IMR-90 (cell line): ENCODE measurements around the gene SCARB1. TPM values are rescaled to one million over a fixed set of nuclear protein-coding genes. Genes with fewer than 3 reads are reported as not detected.

Experiments used
- ATAC-seq: fragments of 200-7000 bp; cut with Tn5 transposase; 2 replicates; pipeline ENCODE4 v1.9.1; 2020; ENCODE audit warnings: low read depth, mild to moderate bottlenecking, moderate library complexity
- BruUV-seq: library from RNA; stranded (reverse); fragments of 400-500 nt; replicated peaks from 2 replicates; lab custom pipeline; 2021; lab: Mats Ljungman, UMichigan
- CTCF ChIA-PET: fragments of 300-600 bp; formaldehyde crosslinking; extraction: SDS; loops from one replicate; lab custom pipeline; 2021; ENCODE audit warnings: antibody characterized with exemption; lab: Yijun Ruan, JAX
- POLR2A ChIA-PET: fragments of 300-600 bp; sonication (Branson Sonifier 250); formaldehyde crosslinking; loops from one replicate; lab custom pipeline; 2022; ENCODE audit warnings: antibody characterized with exemption; ENCODE audit not compliant: unreplicated experiment; lab: Charles Lee
- DNase-seq: peaks from one replicate; pipeline ENCODE4 v3.0.0; 2013
- H2AFZ ChIP-seq: replicated peaks from 2 replicates; pipeline ENCODE3; 2013; ENCODE audit warnings: low read length, mild to moderate bottlenecking; ENCODE audit not compliant: poor library complexity
- H2AK5ac ChIP-seq: 2 replicates; pipeline ENCODE4 v1.6.1; 2013; ENCODE audit warnings: low read depth, low read length, inconsistent platforms
- H2AK9ac ChIP-seq: replicated peaks from 2 replicates; pipeline ENCODE3; 2013; ENCODE audit warnings: mild to moderate bottlenecking, low read depth, low read length, moderate library complexity; ENCODE audit not compliant: poor library complexity
- H2BK120ac ChIP-seq: 2 replicates; pipeline ENCODE4 v1.6.1; 2013; ENCODE audit warnings: low read depth, low read length, inconsistent platforms
- H2BK15ac ChIP-seq: 3 replicates; pipeline ENCODE4 v1.6.1; 2013; ENCODE audit warnings: low read depth, low read length, inconsistent platforms
- H2BK20ac ChIP-seq: 2 replicates; pipeline ENCODE4 v1.6.1; 2013; ENCODE audit warnings: low read depth, mild to moderate bottlenecking, inconsistent platforms, low read length, moderate library complexity
- H2BK5ac ChIP-seq: 2 replicates; pipeline ENCODE4 v1.6.1; 2013; ENCODE audit warnings: mild to moderate bottlenecking, low read depth, low read length, inconsistent platforms; ENCODE audit not compliant: poor library complexity, severe bottlenecking
- H3K14ac ChIP-seq: replicated peaks from 2 replicates; pipeline ENCODE4 v1.6.1; 2013; ENCODE audit warnings: low read depth, low read length, inconsistent platforms
- H3K18ac ChIP-seq: 2 replicates; pipeline ENCODE4 v1.6.1; 2013; ENCODE audit warnings: low read depth, low read length, control low read depth
- H3K23ac ChIP-seq: 2 replicates; pipeline ENCODE4 v1.6.1; 2013; ENCODE audit warnings: low read depth, low read length, inconsistent platforms
- H3K27ac ChIP-seq: 2 replicates; pipeline ENCODE4 v1.5.1; 2013; ENCODE audit warnings: mild to moderate bottlenecking, control low read depth, low read length; ENCODE audit not compliant: insufficient read depth
- H3K27me3 ChIP-seq: 2 replicates; pipeline ENCODE4 v1.6.1; 2013; ENCODE audit warnings: low read length; ENCODE audit not compliant: control insufficient read depth, insufficient read depth
- H3K36me3 ChIP-seq: 2 replicates; pipeline ENCODE4 v1.6.1; 2013; ENCODE audit warnings: low read length, mixed read lengths; ENCODE audit not compliant: control insufficient read depth, insufficient read depth
- H3K4ac ChIP-seq: 2 replicates; pipeline ENCODE4 v1.6.1; 2013; ENCODE audit warnings: low read depth, low read length, inconsistent platforms
- H3K4me1 ChIP-seq: 2 replicates; pipeline ENCODE4 v1.6.1; 2013; ENCODE audit warnings: low read length, mixed read lengths; ENCODE audit not compliant: control insufficient read depth, insufficient read depth
- H3K4me2 ChIP-seq: 2 replicates; pipeline ENCODE4 v1.6.1; 2013; ENCODE audit warnings: low read depth, mild to moderate bottlenecking, control low read depth, low read length, moderate library complexity
- H3K4me3 ChIP-seq: 2 replicates; pipeline ENCODE4 v1.5.1; 2013; ENCODE audit warnings: low read depth, mild to moderate bottlenecking, control low read depth, low read length, moderate library complexity; ENCODE audit not compliant: insufficient read depth
- H3K56ac ChIP-seq: 2 replicates; pipeline ENCODE4 v1.6.1; 2013; ENCODE audit warnings: low read length, inconsistent platforms; ENCODE audit not compliant: insufficient read depth; ENCODE audit errors: extremely low read depth
- H3K79me1 ChIP-seq, 2 experiments: 2 replicates each; pipeline ENCODE4 v1.6.1; 2013; ENCODE audit warnings: low read length in 2 of 2, inconsistent platforms in 1 of 2, low read depth in 1 of 2
- H3K9ac ChIP-seq: 2 replicates; pipeline ENCODE4 v1.6.1; 2013; ENCODE audit warnings: low read depth, low read length, control low read depth
- H3K9me1 ChIP-seq: 2 replicates; pipeline ENCODE4 v1.6.1; 2013; ENCODE audit warnings: low read length, inconsistent platforms; ENCODE audit not compliant: insufficient read depth
- H3K9me3 ChIP-seq: 2 replicates; pipeline ENCODE4 v1.6.1; 2013; ENCODE audit warnings: low read length; ENCODE audit not compliant: control insufficient read depth, insufficient read depth
- H4K20me1 ChIP-seq: 2 replicates; pipeline ENCODE4 v1.6.1; 2013; ENCODE audit warnings: low read length, inconsistent platforms; ENCODE audit not compliant: insufficient read depth
- H4K5ac ChIP-seq: 2 replicates; pipeline ENCODE4 v1.6.1; 2013; ENCODE audit warnings: mild to moderate bottlenecking, low read depth, low read length, control low read depth
- H4K8ac ChIP-seq, 2 experiments: 2 replicates each; pipeline ENCODE4 v1.6.1; 2013; ENCODE audit warnings: low read depth in 2 of 2, low read length in 2 of 2, control low read depth in 1 of 2, inconsistent platforms in 1 of 2
- H4K91ac ChIP-seq: 2 replicates; pipeline ENCODE4 v1.6.1; 2013; ENCODE audit warnings: low read depth, low read length, inconsistent platforms; ENCODE audit not compliant: insufficient read depth
- BHLHE40 ChIP-seq: fragments of 150-350 bp; IDR thresholded peaks from 2 replicates; pipeline ENCODE4 v1.6.1; 2016; ENCODE audit warnings: mild to moderate bottlenecking, low read depth, low read length
- CHD1 ChIP-seq: IDR thresholded peaks from 2 replicates; pipeline ENCODE4 v1.6.1; 2012; ENCODE audit warnings: low read depth, low read length, improper control_type of control experiment
- FOS ChIP-seq: fragments of 150-350 bp; IDR thresholded peaks from 2 replicates; pipeline ENCODE4 v1.6.1; 2016; ENCODE audit warnings: low read depth, low read length
- MAFK ChIP-seq: IDR thresholded peaks from 2 replicates; pipeline ENCODE4 v1.6.1; 2012; ENCODE audit warnings: low read depth, low read length, improper control_type of control experiment
- MXI1 ChIP-seq: IDR thresholded peaks from 2 replicates; pipeline ENCODE4 v1.6.1; 2012; ENCODE audit warnings: low read depth, mild to moderate bottlenecking, low read length, moderate library complexity, borderline replicate concordance
- NFE2L2 ChIP-seq: fragments of 150-350 bp; IDR thresholded peaks from 2 replicates; pipeline ENCODE4 v1.6.1; 2016; ENCODE audit warnings: low read depth, mild to moderate bottlenecking, low read length
- POLR2A ChIP-seq: IDR thresholded peaks from 2 replicates; pipeline ENCODE4 v1.6.1; 2012; ENCODE audit warnings: mild to moderate bottlenecking, low read depth, low read length
- RAD21 ChIP-seq: IDR thresholded peaks from 2 replicates; pipeline ENCODE4 v1.6.1; 2012; ENCODE audit warnings: low read length, improper control_type of control experiment
- RCOR1 ChIP-seq: IDR thresholded peaks from 2 replicates; pipeline ENCODE4 v1.6.1; 2012; ENCODE audit warnings: mild to moderate bottlenecking, low read length, improper control_type of control experiment; ENCODE audit not compliant: insufficient replicate concordance
- RFX5 ChIP-seq: IDR thresholded peaks from 2 replicates; pipeline ENCODE4 v1.8.0; 2012; ENCODE audit warnings: low read depth, mild to moderate bottlenecking, low read length, moderate library complexity
- SMC3 ChIP-seq: fragments of 150-350 bp; IDR thresholded peaks from 2 replicates; pipeline ENCODE4 v1.6.1; 2016; ENCODE audit warnings: low read depth, mild to moderate bottlenecking, antibody characterized with exemption, low read length, moderate library complexity
- WGBS, 2 experiments: methylation state at CpG; one replicate each; pipeline versions ENCODE4 v1.1.5 to v1.1.7; 2013; ENCODE audit warnings: missing lambda C conversion rate in 2 of 2; ENCODE audit not compliant: insufficient read length in 1 of 2; ENCODE audit errors: extremely low coverage in 2 of 2; 5-methylcytosine and 5-hydroxymethylcytosine counted together
- dilution Hi-C: fragments of 300-500 bp; cut with HindIII; formaldehyde crosslinking; loops from one replicate; pipeline ENCODE4 v1.14.3; 2018; ENCODE audit warnings: low sequenced_read_pairs; ENCODE audit not compliant: unreplicated experiment
- in situ Hi-C: fragments of 300-500 bp; cut with MboI; formaldehyde crosslinking; loops from 3 replicates; pipeline ENCODE4 v1.14.3; 2019; ENCODE audit warnings: low sequenced_read_pairs, inconsistent platforms, mixed read lengths
- intact Hi-C: fragments of 100-400 bp; cut with micrococcal nuclease; formaldehyde crosslinking; loops from 2 replicates; pipeline ENCODE4 v1.10.0; 2022
- polyA plus RNA-seq, 3 experiments: library from polyadenylated mRNA; depleted of rRNA; stranded (reverse); fragments of >200 nt; gene quantifications; 2 replicates each; pipeline ENCODE4 v1.2.3, GENCODE V29; 2012; ENCODE audit warnings: low replicate concordance in 1 of 3
- total RNA-seq: library from RNA; depleted of rRNA; stranded (reverse); fragments of >200 nt; gene quantifications from 2 replicates; pipeline ENCODE4 v1.2.3, GENCODE V29; 2012
- TF ChIP-seq, protein P1 (sequence below): conservative IDR thresholded peaks from 2 replicates; pipeline ENCODE4 v1.5.1; 2012; ENCODE audit warnings: mild to moderate bottlenecking, low read depth, low read length, improper control_type of control experiment
- TF ChIP-seq, protein P2 (sequence below): fragments of 150-350 bp; IDR thresholded peaks from 2 replicates; pipeline ENCODE4 v1.6.1; 2016; ENCODE audit warnings: low read depth, mild to moderate bottlenecking, low read length, moderate library complexity, borderline replicate concordance
- TF ChIP-seq, protein P3 (sequence below): fragments of 150-350 bp; IDR thresholded peaks from 2 replicates; pipeline ENCODE4 v1.6.1; 2017; ENCODE audit warnings: mild to moderate bottlenecking, antibody characterized with exemption, low read length, low read depth

Gene SCARB1
- total and polyA plus RNA-seq, 2 of the 4 experiments (the other 2 are of a cell fraction): 3.0 to 24.8 TPM

DNA sequence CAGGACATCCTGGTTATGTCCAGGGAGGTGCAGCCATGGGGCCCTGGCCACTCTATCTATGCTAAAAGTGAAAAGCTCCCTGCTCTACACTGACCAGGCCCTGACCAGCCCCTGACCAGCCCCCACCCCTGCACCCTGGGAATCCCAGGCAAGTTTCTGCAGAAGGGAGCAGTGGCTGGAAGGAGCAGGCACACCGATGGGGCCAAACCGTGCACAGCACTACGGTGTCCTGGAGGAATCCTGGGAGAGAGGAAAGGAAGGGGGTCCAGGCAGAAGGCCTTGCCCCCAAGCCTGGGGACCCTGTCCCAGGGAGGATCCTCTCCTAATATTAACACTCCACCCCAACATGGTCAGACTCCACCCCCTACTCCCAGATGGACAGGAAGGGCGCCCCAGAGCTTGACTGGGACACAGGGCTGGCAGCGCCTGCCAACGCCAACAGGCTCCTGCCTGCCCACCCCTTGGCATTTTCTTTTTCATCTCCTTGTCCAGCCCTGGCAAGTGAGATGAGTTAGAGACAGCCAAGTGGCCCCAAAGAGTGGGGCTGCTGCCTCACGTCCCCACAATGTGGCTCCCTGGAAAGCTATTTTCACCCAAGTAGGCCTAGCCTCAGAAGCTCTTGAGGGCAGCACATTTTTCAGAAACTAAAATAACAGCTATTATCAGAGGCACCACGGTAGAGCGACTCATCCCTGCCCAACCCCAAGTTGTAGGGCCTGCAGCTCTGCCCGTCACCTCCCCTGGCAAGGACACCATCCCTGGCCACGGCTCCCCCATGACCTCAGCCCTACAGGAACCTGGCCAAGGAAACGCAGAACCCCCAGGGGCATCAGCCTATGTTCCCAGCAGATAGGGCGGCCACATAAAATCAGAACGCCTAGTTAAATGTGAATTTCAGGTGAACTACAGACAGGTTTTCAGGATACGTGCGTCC lies 82.6 kb downstream of the SCARB1 start:
- Histone ChIP-seq H3K27me3 (no peaks in the 10 kb centered on the region), H3K56ac (no peak overlapping the region), H3K23ac (no peak overlapping the region), H4K20me1 (no peaks in the 10 kb centered on the region), H2BK120ac (no peak overlapping the region), H4K5ac (no peak overlapping the region), H4K91ac (no peak overlapping the region), H2AK9ac (peak overlapping the region; percentile 58), H3K18ac (no peak overlapping the region), H3K9ac (no peak overlapping the region), H2BK5ac (no peak overlapping the region), H3K4me3 (no peak overlapping the region), H3K4me2 (no peak overlapping the region), H3K9me1 (no peaks in the 10 kb centered on the region; the same call in 1 of the 2 replicates), H3K4ac (no peak overlapping the region), H3K14ac (no peak overlapping the region), H3K4me1 (peaks cover 5% of the 10 kb centered on the region), H3K79me1 (no peaks in the 10 kb centered on the region), H3K27ac (no peak overlapping the region), H2BK20ac (no peak overlapping the region), H2AFZ (no peak overlapping the region), H2BK15ac (no peak overlapping the region), H4K8ac (no peak overlapping the region), H2AK5ac (0 out of 2 replicates have a peak overlapping the region, but pooled peaks have one; percentile 2), H3K36me3 (no peaks in the 10 kb centered on the region), H3K9me3 (no peaks in the 10 kb centered on the region)
- BruUV-seq: no TSS peak
- intact Hi-C loops (no loop called here), in situ Hi-C loops (no loop called here), dilution Hi-C loops (no loop called here)
- ATAC-seq: no peak
- 100% methylated on average over 1 of the region's 16 CpGs; no CpG with 5 or more reads in 1 of the 2 experiments for WGBS, 2 experiments
- no peak for DNase-seq
- ChIA-PET CTCF (no interaction called here), POLR2A (no interaction called here)
- TF ChIP-seq BHLHE40: no peak
- no peak for TF ChIP-seq POLR2A
- TF ChIP-seq, protein P1, sequence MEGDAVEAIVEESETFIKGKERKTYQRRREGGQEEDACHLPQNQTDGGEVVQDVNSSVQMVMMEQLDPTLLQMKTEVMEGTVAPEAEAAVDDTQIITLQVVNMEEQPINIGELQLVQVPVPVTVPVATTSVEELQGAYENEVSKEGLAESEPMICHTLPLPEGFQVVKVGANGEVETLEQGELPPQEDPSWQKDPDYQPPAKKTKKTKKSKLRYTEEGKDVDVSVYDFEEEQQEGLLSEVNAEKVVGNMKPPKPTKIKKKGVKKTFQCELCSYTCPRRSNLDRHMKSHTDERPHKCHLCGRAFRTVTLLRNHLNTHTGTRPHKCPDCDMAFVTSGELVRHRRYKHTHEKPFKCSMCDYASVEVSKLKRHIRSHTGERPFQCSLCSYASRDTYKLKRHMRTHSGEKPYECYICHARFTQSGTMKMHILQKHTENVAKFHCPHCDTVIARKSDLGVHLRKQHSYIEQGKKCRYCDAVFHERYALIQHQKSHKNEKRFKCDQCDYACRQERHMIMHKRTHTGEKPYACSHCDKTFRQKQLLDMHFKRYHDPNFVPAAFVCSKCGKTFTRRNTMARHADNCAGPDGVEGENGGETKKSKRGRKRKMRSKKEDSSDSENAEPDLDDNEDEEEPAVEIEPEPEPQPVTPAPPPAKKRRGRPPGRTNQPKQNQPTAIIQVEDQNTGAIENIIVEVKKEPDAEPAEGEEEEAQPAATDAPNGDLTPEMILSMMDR: no peak
- no peak for TF ChIP-seq MXI1
- no peak for TF ChIP-seq RFX5
- TF ChIP-seq, protein P2, sequence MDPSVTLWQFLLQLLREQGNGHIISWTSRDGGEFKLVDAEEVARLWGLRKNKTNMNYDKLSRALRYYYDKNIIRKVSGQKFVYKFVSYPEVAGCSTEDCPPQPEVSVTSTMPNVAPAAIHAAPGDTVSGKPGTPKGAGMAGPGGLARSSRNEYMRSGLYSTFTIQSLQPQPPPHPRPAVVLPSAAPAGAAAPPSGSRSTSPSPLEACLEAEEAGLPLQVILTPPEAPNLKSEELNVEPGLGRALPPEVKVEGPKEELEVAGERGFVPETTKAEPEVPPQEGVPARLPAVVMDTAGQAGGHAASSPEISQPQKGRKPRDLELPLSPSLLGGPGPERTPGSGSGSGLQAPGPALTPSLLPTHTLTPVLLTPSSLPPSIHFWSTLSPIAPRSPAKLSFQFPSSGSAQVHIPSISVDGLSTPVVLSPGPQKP: no peak
- no peak for TF ChIP-seq CHD1
- TF ChIP-seq RCOR1: no peak
- TF ChIP-seq FOS: no peak
- no peak for TF ChIP-seq MAFK
- TF ChIP-seq, protein P3, sequence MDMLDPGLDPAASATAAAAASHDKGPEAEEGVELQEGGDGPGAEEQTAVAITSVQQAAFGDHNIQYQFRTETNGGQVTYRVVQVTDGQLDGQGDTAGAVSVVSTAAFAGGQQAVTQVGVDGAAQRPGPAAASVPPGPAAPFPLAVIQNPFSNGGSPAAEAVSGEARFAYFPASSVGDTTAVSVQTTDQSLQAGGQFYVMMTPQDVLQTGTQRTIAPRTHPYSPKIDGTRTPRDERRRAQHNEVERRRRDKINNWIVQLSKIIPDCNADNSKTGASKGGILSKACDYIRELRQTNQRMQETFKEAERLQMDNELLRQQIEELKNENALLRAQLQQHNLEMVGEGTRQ: no peak
- no peak for TF ChIP-seq SMC3
- no peak for TF ChIP-seq NFE2L2
- no peak for TF ChIP-seq RAD21
